Tibial nerve (tissue), 4 donors: ENCODE measurements around the gene ATP8A1. TPM values are rescaled to one million over a fixed set of nuclear protein-coding genes. Genes with fewer than 3 reads are reported as not detected.

Source experiments
- DNase-seq, 2 donors: peaks; one replicate each; pipeline ENCODE4 v3.0.0-alpha.2; 2019; ENCODE audit warnings: low spot score in 2 of 2
- H3K27ac ChIP-seq, 4 donors: fragments of 200-600 bp; sonication (generic) in 3 of 4; one replicate each; pipeline ENCODE4 v1.5.1; 2017 to 2019; ENCODE audit warnings: mild to moderate bottlenecking in 1 of 4
- H3K27me3 ChIP-seq, 2 donors: fragments of 200-600 bp; sonication (generic) in 1 of 2; one replicate each; pipeline versions ENCODE4 v1.5.1 to v1.6.0; 2017 to 2019
- H3K36me3 ChIP-seq, 3 donors: fragments of 200-600 bp; sonication (generic); one replicate each; pipeline ENCODE4 v1.5.1; 2018 to 2019
- H3K4me1 ChIP-seq, 4 donors: fragments of 200-600 bp; sonication (generic) in 3 of 4; one replicate each; pipeline ENCODE4 v1.5.1; 2017 to 2019
- H3K4me3 ChIP-seq, 4 donors: fragments of 200-600 bp; sonication (generic) in 3 of 4; one replicate each; pipeline ENCODE4 v1.5.1; 2017 to 2019; ENCODE audit warnings: mild to moderate bottlenecking in 1 of 4, moderate library complexity in 1 of 4
- H3K9me3 ChIP-seq, 4 donors: fragments of 200-600 bp; sonication (generic) in 3 of 4; one replicate each; pipeline ENCODE4 v1.5.1; 2017 to 2019
- CTCF ChIP-seq, 5 experiments: fragments of 200-600 bp in 3 of 5; fragments of 450-650 bp in 2 of 5; sonication (generic) in 3 of 5; IDR thresholded peaks; one replicate each; pipeline ENCODE4 v1.5.1; 2016 to 2019; ENCODE audit warnings: antibody characterized with exemption in 5 of 5, mild to moderate bottlenecking in 3 of 5, moderate library complexity in 2 of 5
- EP300 ChIP-seq, 2 donors: sonication (generic); formaldehyde crosslinking; IDR thresholded peaks; one replicate each; pipeline ENCODE4 v1.6.1; 2017; ENCODE audit warnings: antibody characterized with exemption in 2 of 2, mild to moderate bottlenecking in 1 of 2
- POLR2A ChIP-seq, 2 donors: fragments of 450-650 bp; IDR thresholded peaks; one replicate each; pipeline ENCODE4 v1.6.1; 2017; ENCODE audit warnings: antibody characterized with exemption in 2 of 2, mild to moderate bottlenecking in 2 of 2, moderate library complexity in 2 of 2
- WGBS, 2 donors: methylation state at CpG; one replicate each; pipeline ENCODE4 v1.1.5; 2018; 5-methylcytosine and 5-hydroxymethylcytosine counted together
- total RNA-seq, 4 donors: library from RNA; depleted of rRNA; stranded (reverse); fragments of >200 nt; gene quantifications; one replicate each; pipeline ENCODE4 v1.1.0, GENCODE V29; 2016

Gene ATP8A1
- total RNA-seq, 4 donors from 2014 or later, result 57.9 to 79.7 (median 64.9) TPM

GRCh38 chr4:42672359-42673081, 15.6 kb upstream of the ATP8A1 start:
- Histone ChIP-seq H3K27me3 (no peaks in the 10 kb centered on the region), H3K36me3 (no peaks in the 10 kb centered on the region), H3K9me3 (no peaks in the 10 kb centered on the region), H3K27ac (no peak overlapping the region), H3K4me1 (peaks cover 0 to 5% (median 0%) of the 10 kb centered on the region in 4 donors), H3K4me3 (no peak overlapping the region)
- DNase-seq, result no peak
- TF ChIP-seq EP300 (IDR thresholded peaks at IDR 0.05) (no peak), POLR2A (IDR thresholded peaks at IDR 0.05) (no peak), CTCF (IDR thresholded peaks at IDR 0.05) (no peak)
- WGBS, 2 donors, result 73 to 79% methylated on average over 2 of the region's 2 CpGs

GRCh38 chr4:42671431-42672194, 14.7 kb upstream of the ATP8A1 start:
- H3K36me3 ChIP-seq, result no peaks in the 10 kb centered on the region
- WGBS, 2 donors, result 59 to 72% methylated on average over 4 of the region's 4 CpGs
- no peak overlapping the region for H3K27ac ChIP-seq
- H3K9me3 ChIP-seq, result no peaks in the 10 kb centered on the region
- no peak overlapping the region for H3K4me3 ChIP-seq
- TF ChIP-seq CTCF (IDR thresholded peaks at IDR 0.05) (no peak), POLR2A (IDR thresholded peaks at IDR 0.05) (no peak), EP300 (IDR thresholded peaks at IDR 0.05) (no peak)
- DNase-seq, result no peak
- H3K4me1 ChIP-seq, result peaks cover 0 to 5% (median 0%) of the 10 kb centered on the region in 4 donors
- peaks cover 0 to 5% of the 10 kb centered on the region in 2 donors for H3K27me3 ChIP-seq

- Histone ChIP-seq H3K4me1 (peaks cover 0 to 38% (median 21%) of the 10 kb centered on the region in 4 donors), H3K27me3 (no peaks in the 10 kb centered on the region), H3K4me3 (peak overlapping the region in 1 of 4 donors; percentile 87), H3K36me3 (no peaks in the 10 kb centered on the region), H3K9me3 (no peaks in the 10 kb centered on the region), H3K27ac (peak overlapping the region in 3 of 4 donors; percentile 90 to 91 (median 91))
- 37 to 47% methylated on average over 2 of the region's 2 CpGs for WGBS, 2 donors
- no peak for TF ChIP-seq CTCF (IDR thresholded peaks at IDR 0.05)
- TF ChIP-seq POLR2A (IDR thresholded peaks at IDR 0.05), result no peak
- no peak for TF ChIP-seq EP300 (IDR thresholded peaks at IDR 0.05)
- no peak for DNase-seq
Measured at GRCh38 chr4:42658261-42658660, 1.4 kb upstream of the ATP8A1 start.

GRCh38 chr4:42656679-42656943, 294 bp downstream of the ATP8A1 start:
- Histone ChIP-seq H3K36me3 (no peaks in the 10 kb centered on the region), H3K9me3 (no peaks in the 10 kb centered on the region), H3K4me3 (peak overlapping the region; percentile 58 to 87 (median 79)), H3K27me3 (no peaks in the 10 kb centered on the region), H3K27ac (peak overlapping the region; percentile 82 to 91 (median 88)), H3K4me1 (peaks cover 0 to 38% (median 21%) of the 10 kb centered on the region in 4 donors)
- DNase-seq, result no peak
- 2% methylated on average over 9 of the region's 31 CpGs; no CpG with 5 or more reads in 1 of the 2 donors for WGBS, 2 donors
- TF ChIP-seq POLR2A (IDR thresholded peaks at IDR 0.05) (no peak), CTCF (IDR thresholded peaks at IDR 0.05) (no peak)
